ENCODE measurements around the gene CLDN19. TPM values are rescaled to one million over a fixed set of nuclear protein-coding genes. Genes with fewer than 3 reads are reported as not detected.

The CLDN19 gene
- total RNA-seq, 1 donor from 2014 or later, result not detected

DNA sequence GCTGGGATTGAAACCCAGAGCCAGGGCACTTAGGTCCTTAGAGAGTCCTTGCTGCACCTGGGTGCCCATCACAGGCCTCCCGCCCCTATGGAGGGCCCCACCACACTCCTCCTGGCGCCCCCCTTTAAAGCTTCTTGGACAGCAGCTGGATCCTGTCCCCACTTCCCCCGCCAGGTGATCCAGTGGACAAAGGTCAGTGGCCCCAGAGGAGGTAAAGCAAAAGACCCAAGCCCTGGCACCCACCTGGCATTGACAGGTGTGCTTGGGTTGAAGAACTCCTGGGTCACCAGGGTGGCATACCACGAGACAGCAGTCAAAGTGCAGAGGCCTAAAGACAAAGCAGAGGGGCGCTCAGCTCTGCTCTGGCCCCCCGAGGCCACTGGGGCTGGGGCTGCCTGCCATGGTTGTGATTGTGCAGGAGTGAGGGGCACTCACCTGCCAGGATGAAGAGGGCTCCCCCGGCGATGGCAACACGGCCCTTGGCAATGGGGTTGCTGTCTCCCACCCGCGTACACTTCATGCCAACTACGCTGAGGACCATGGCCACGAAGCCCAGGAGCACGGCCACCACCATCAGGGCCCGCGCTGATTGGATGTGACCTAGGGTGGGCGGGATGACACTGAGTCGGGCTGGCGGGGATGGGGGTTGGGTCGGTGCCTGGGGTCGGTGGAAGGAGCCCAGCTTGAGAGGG lies 1.9 kb downstream of the CLDN19 start:
- Histone ChIP-seq H3K27me3 (ENCODE audit: low read depth) (no peaks in the 10 kb centered on the region), H3K4me1 (no peaks in the 10 kb centered on the region), H3K4me3 (no peak overlapping the region), H3K27ac (replicated peaks) (no peak overlapping the region), H3K36me3 (no peaks in the 10 kb centered on the region), H3K9me3 (replicated peaks) (no peaks in the 10 kb centered on the region)
- TF ChIP-seq, protein P1, sequence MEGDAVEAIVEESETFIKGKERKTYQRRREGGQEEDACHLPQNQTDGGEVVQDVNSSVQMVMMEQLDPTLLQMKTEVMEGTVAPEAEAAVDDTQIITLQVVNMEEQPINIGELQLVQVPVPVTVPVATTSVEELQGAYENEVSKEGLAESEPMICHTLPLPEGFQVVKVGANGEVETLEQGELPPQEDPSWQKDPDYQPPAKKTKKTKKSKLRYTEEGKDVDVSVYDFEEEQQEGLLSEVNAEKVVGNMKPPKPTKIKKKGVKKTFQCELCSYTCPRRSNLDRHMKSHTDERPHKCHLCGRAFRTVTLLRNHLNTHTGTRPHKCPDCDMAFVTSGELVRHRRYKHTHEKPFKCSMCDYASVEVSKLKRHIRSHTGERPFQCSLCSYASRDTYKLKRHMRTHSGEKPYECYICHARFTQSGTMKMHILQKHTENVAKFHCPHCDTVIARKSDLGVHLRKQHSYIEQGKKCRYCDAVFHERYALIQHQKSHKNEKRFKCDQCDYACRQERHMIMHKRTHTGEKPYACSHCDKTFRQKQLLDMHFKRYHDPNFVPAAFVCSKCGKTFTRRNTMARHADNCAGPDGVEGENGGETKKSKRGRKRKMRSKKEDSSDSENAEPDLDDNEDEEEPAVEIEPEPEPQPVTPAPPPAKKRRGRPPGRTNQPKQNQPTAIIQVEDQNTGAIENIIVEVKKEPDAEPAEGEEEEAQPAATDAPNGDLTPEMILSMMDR (IDR thresholded peaks at IDR 0.05; ENCODE audit: borderline replicate concordance), result no peak
- intact Hi-C loops (cut with micrococcal nuclease), result no loop called here
- DNase-seq, result no peak

- TF ChIP-seq, protein P1 (IDR thresholded peaks at IDR 0.05; ENCODE audit: borderline replicate concordance), result no peak
- DNase-seq, result no peak
- H3K27me3 ChIP-seq (ENCODE audit: low read depth), result no peaks in the 10 kb centered on the region
- no peak overlapping the region for H3K4me3 ChIP-seq
- no peaks in the 10 kb centered on the region for H3K4me1 ChIP-seq
- H3K36me3 ChIP-seq, result no peaks in the 10 kb centered on the region
- intact Hi-C loops (cut with micrococcal nuclease), result no loop called here
- H3K27ac ChIP-seq (replicated peaks), result no peak overlapping the region
- no peaks in the 10 kb centered on the region for H3K9me3 ChIP-seq (replicated peaks)
These were observed 2.8 kb downstream of the CLDN19 start for GRCh38 chr1:42737257-42737656.

- no peak for DNase-seq
- no peaks in the 10 kb centered on the region for H3K4me1 ChIP-seq
- H3K27ac ChIP-seq (replicated peaks), result no peak overlapping the region
- H3K9me3 ChIP-seq (replicated peaks), result no peaks in the 10 kb centered on the region
- H3K36me3 ChIP-seq, result no peaks in the 10 kb centered on the region
- TF ChIP-seq, protein P1 (IDR thresholded peaks at IDR 0.05; ENCODE audit: borderline replicate concordance), result no peak
- no peaks in the 10 kb centered on the region for H3K27me3 ChIP-seq (ENCODE audit: low read depth)
- intact Hi-C loops (cut with micrococcal nuclease), result no loop called here
- H3K4me3 ChIP-seq, result no peak overlapping the region
These were observed 3.4 kb downstream of the CLDN19 start for GRCh38 chr1:42736571-42737200.

DNA sequence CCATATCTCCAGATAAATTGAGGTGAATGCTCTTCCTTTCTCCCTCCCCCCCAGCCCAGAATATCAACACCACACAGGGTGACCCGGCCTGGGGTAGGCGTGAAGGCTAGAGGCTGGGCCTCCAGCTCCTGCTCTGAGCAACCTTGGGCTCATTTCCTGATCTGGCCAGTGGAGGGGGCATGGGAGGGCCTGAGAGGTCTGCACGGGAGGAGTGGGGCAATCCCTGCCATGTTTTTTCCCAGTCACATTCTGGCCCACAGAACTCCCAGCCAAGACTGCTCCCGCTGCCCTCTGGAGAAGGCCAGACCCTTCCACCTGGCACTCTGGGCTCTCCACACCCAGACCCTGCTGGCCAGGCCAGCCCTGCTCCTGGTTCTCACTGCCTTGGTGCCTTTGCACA lies 3.9 kb downstream of the CLDN19 start:
- Histone ChIP-seq H3K4me1 (no peaks in the 10 kb centered on the region), H3K4me3 (no peak overlapping the region), H3K36me3 (no peaks in the 10 kb centered on the region), H3K9me3 (replicated peaks) (no peaks in the 10 kb centered on the region), H3K27me3 (ENCODE audit: low read depth) (no peaks in the 10 kb centered on the region), H3K27ac (replicated peaks) (no peak overlapping the region)
- intact Hi-C loops (cut with micrococcal nuclease), result no loop called here
- TF ChIP-seq, protein P1 (IDR thresholded peaks at IDR 0.05; ENCODE audit: borderline replicate concordance), result no peak
- no peak for DNase-seq

DNA sequence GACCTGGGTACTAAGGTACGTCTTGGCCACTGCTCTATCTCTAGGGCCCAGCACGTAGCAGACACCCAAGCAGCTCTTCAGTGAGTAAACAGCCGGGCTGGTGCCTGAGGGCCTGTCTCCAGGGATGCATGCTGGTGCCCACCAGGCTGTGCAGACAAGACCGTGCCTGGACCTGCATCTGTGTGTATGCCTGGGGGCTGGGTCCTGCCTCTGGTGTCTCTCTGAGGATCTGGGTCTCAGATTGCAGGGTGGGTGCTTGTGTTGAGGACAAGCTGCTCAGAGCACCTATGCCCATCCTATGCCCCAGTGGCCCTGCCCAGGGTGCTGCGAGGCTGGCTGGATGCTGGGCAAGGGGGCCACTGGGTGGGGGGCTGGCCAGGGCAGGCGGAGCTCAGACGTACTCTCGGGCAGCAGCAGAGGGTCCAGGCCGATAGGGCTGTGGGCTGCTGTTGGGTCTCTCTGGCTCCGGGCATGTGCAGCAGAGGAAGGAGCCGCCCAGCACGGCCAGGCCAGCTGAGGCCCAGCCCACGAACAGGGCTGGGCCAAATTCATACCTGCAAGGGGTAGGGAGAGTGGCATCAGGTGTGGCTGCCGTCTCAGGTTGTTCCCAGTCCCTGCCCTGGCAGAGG lies 4.4 kb downstream of the CLDN19 start:
- Histone ChIP-seq H3K4me1 (no peaks in the 10 kb centered on the region), H3K9me3 (replicated peaks) (no peaks in the 10 kb centered on the region), H3K36me3 (no peaks in the 10 kb centered on the region), H3K27ac (replicated peaks) (no peak overlapping the region), H3K27me3 (ENCODE audit: low read depth) (no peaks in the 10 kb centered on the region), H3K4me3 (no peak overlapping the region)
- TF ChIP-seq, protein P1 (IDR thresholded peaks at IDR 0.05; ENCODE audit: borderline replicate concordance), result no peak
- no peak for DNase-seq
- intact Hi-C loops (cut with micrococcal nuclease), result no loop called here

All from left ventricle myocardium inferior (tissue), 1 donor.